ENCODE measurements around the gene MLXIPL. TPM values are rescaled to one million over a fixed set of nuclear protein-coding genes. Genes with fewer than 3 reads are reported as not detected.

The MLXIPL gene
- 100 to 1,000 TPM in 1 of 2 donors, 1 to 10 TPM in 1; 9.8 to 123 TPM for total RNA-seq

GRCh38 chr7:73623798-73624668 lies at the start of gene MLXIPL:
Gene MLXIPL, minus strand, starts transcription at chr7:73624522. Its CDS starts 30 bp downstream, at chr7:73624492.
- Histone ChIP-seq H3K9me3 (no peaks in the 10 kb centered on the region), H3K4me3 (peak within 1 kb of the TSS; percentile 21 to 46), H3K36me3 (no peaks in the 10 kb centered on the region), H3K4me1 (replicated peaks) (no peaks in the 10 kb centered on the region), H3K27me3 (replicated peaks; ENCODE audit: insufficient read depth) (no peaks in the 10 kb centered on the region), H3K27ac (no peak within 1 kb of the TSS)
- DNase-seq (ENCODE audit: low spot score), result peak; percentile 87
- TF ChIP-seq POLR2AphosphoS5 (IDR thresholded peaks at IDR 0.05) (peak; percentile 86), POLR2A (IDR thresholded peaks at IDR 0.05) (peak; percentile 93), CTCF (IDR thresholded peaks at IDR 0.05) (no peak)
- intact Hi-C loops (cut with DNase I), result no loop called here
- WGBS, result 5% methylated on average over 80 of the region's 80 CpGs

GRCh38 chr7:73671857-73672445 lies 47.6 kb upstream of the MLXIPL start:
- DNase-seq (ENCODE audit: low spot score), result no peak
- Histone ChIP-seq H3K27ac (no peak overlapping the region), H3K27me3 (replicated peaks; ENCODE audit: insufficient read depth) (no peaks in the 10 kb centered on the region), H3K36me3 (no peaks in the 10 kb centered on the region), H3K4me3 (no peak overlapping the region), H3K9me3 (no peaks in the 10 kb centered on the region), H3K4me1 (replicated peaks) (peaks cover 8% of the 10 kb centered on the region)
- TF ChIP-seq CTCF (IDR thresholded peaks at IDR 0.05) (no peak), POLR2AphosphoS5 (IDR thresholded peaks at IDR 0.05) (no peak), POLR2A (IDR thresholded peaks at IDR 0.05) (no peak)
- WGBS, result 87% methylated on average over 15 of the region's 15 CpGs
- intact Hi-C loops (cut with DNase I), result no loop called here

- no peak for TF ChIP-seq CTCF (IDR thresholded peaks at IDR 0.05)
- no peak for TF ChIP-seq POLR2A (IDR thresholded peaks at IDR 0.05)
- TF ChIP-seq POLR2AphosphoS5 (IDR thresholded peaks at IDR 0.05), result no peak
- WGBS, result 60% methylated on average over 6 of the region's 12 CpGs
- Histone ChIP-seq H3K27ac (no peak overlapping the region), H3K4me1 (replicated peaks) (peaks cover 8% of the 10 kb centered on the region), H3K4me3 (no peak overlapping the region), H3K36me3 (no peaks in the 10 kb centered on the region), H3K27me3 (replicated peaks; ENCODE audit: insufficient read depth) (no peaks in the 10 kb centered on the region), H3K9me3 (no peaks in the 10 kb centered on the region)
- intact Hi-C loops (cut with DNase I), result no loop called here
- DNase-seq (ENCODE audit: low spot score), result no peak
Measured at GRCh38 chr7:73671322-73671661, 47.0 kb upstream of the MLXIPL start.

- no peaks in the 10 kb centered on the region for H3K36me3 ChIP-seq
- H3K27me3 ChIP-seq (replicated peaks; ENCODE audit: insufficient read depth), result no peaks in the 10 kb centered on the region
- intact Hi-C loops (cut with DNase I), result no loop called here
- 89% methylated on average over 12 of the region's 12 CpGs for WGBS
- H3K4me1 ChIP-seq (replicated peaks), result peaks cover 8% of the 10 kb centered on the region
- no peak overlapping the region for H3K4me3 ChIP-seq
- no peak for DNase-seq (ENCODE audit: low spot score)
- no peak overlapping the region for H3K27ac ChIP-seq
- no peak for TF ChIP-seq POLR2A (IDR thresholded peaks at IDR 0.05)
- no peak for TF ChIP-seq POLR2AphosphoS5 (IDR thresholded peaks at IDR 0.05)
- TF ChIP-seq CTCF (IDR thresholded peaks at IDR 0.05), result no peak
- H3K9me3 ChIP-seq, result no peaks in the 10 kb centered on the region
Measured at GRCh38 chr7:73669858-73670385, 45.6 kb upstream of the MLXIPL start.

Measured in prostate gland (tissue), 2 donors.